HG03442 (cell line): ENCODE results near the gene SLC35F6.
"Not testable (repeated sequence)": the region's sequence is repeated elsewhere in the genome, so short reads cannot be mapped to it uniquely, and the experiment has no call there.

Experiments used
- ATAC-seq: cut with Tn5 transposase; IDR thresholded peaks from one replicate; pipeline ENCODE4 v1.9.1; 2021; ENCODE audit warnings: mild to moderate bottlenecking, moderate library complexity; ENCODE audit not compliant: unreplicated experiment

The SLC35F6 gene

GRCh38 chr2:26754972-26755670 lies 9.0 kb upstream of the SLC35F6 start:
- ATAC-seq: no peak

GRCh38 chr2:26756337-26756736 lies 7.7 kb upstream of the SLC35F6 start:
- no peak for ATAC-seq

- ATAC-seq: peak; percentile 52
Observed at GRCh38 chr2:26757873-26758789, 6.0 kb upstream of the SLC35F6 start.

- no peak for ATAC-seq
Observed at GRCh38 chr2:26758790-26759321, 5.2 kb upstream of the SLC35F6 start.

GRCh38 chr2:26759845-26760244 lies 4.2 kb upstream of the SLC35F6 start:
- ATAC-seq: no peak

GRCh38 chr2:26760991-26761390 lies 3.1 kb upstream of the SLC35F6 start:
- ATAC-seq: not testable (repeated sequence)

GRCh38 chr2:26763019-26763418 lies 1.1 kb upstream of the SLC35F6 start:
- ATAC-seq: no peak

- no peak for ATAC-seq
Observed at GRCh38 chr2:26764906-26765305, 822 bp downstream of the SLC35F6 start.

- ATAC-seq: no peak
Observed at GRCh38 chr2:26765475-26766200, 1.6 kb downstream of the SLC35F6 start.

- ATAC-seq: no peak
Observed at GRCh38 chr2:26767129-26767528, 3.0 kb downstream of the SLC35F6 start.

- no peak for ATAC-seq
Observed at GRCh38 chr2:26767894-26768487, 3.9 kb downstream of the SLC35F6 start.

GRCh38 chr2:26768759-26769088 lies 4.6 kb downstream of the SLC35F6 start:
- no peak for ATAC-seq

- no peak for ATAC-seq
Observed at GRCh38 chr2:26769089-26769761, 5.1 kb downstream of the SLC35F6 start.

GRCh38 chr2:26770986-26771586 lies 7.0 kb downstream of the SLC35F6 start:
- ATAC-seq: no peak

GRCh38 chr2:26772064-26773001 lies 8.2 kb downstream of the SLC35F6 start:
- ATAC-seq: no peak

- ATAC-seq: no peak
Observed at GRCh38 chr2:26776195-26776800, 12.2 kb downstream of the SLC35F6 start.

GRCh38 chr2:26778098-26778497 lies 14.0 kb downstream of the SLC35F6 start:
- ATAC-seq: no peak

- ATAC-seq: no peak
Observed at GRCh38 chr2:26778507-26778906, 14.4 kb downstream of the SLC35F6 start.
